A549 (cell line): ENCODE measurements around the gene KCNB1. TPM values are rescaled to one million over a fixed set of nuclear protein-coding genes. Genes with fewer than 3 reads are reported as not detected.

Experiments
- ATAC-seq, 2 experiments: fragments of 200-7000 bp in 1 of 2; fragments of >200 bp in 1 of 2; cut with Nextera tagmentation in 1 of 2; cut with Tn5 transposase in 1 of 2; 3 replicates each; pipeline versions ENCODE4 v1.8.0 to v1.9.1; 2018 to 2020; ENCODE audit warnings: mild to moderate bottlenecking in 1 of 2, moderate library complexity in 1 of 2
- CTCF ChIA-PET: fragments of 300-600 bp; sonication (Branson Sonifier 250); formaldehyde crosslinking; extraction: SDS; loops from one replicate; lab custom pipeline; 2021; ENCODE audit warnings: antibody characterized with exemption, inconsistent platforms; lab: Yijun Ruan, JAX
- POLR2A ChIA-PET: fragments of 350-600 bp; formaldehyde crosslinking; extraction: SDS; loops from one replicate; lab custom pipeline; 2021; ENCODE audit warnings: antibody characterized with exemption, inconsistent platforms; lab: Yijun Ruan, JAX
- DNase-seq, 2 experiments: peaks; one replicate each; pipeline versions ENCODE4 v3.0.0 to v3.0.0-alpha.2; 2011 to 2016; ENCODE audit warnings: low read depth in 1 of 2, low spot score in 1 of 2
- FAIRE-seq: peaks from 2 replicates; lab custom pipeline; 2011; peaks lifted over from hg19 to GRCh38; lab: Jason Lieb, UNC
- H3K27ac ChIP-seq, 2 experiments: fragments of >200 bp; sonication (Bioruptor Twin); formaldehyde crosslinking; 3 replicates each; pipeline ENCODE4 v1.5.1; 2016 to 2017
- H3K4me1 ChIP-seq: fragments of >200 bp; sonication (Bioruptor Twin); formaldehyde crosslinking; 3 replicates; pipeline ENCODE4 v1.6.1; 2016
- H3K4me2 ChIP-seq: fragments of >200 bp; sonication (Bioruptor Twin); formaldehyde crosslinking; 3 replicates; pipeline ENCODE4 v1.6.1; 2016
- H3K4me3 ChIP-seq: fragments of >200 bp; sonication (Bioruptor Twin); formaldehyde crosslinking; 3 replicates; pipeline ENCODE4 v1.5.1; 2016
- H3K9me3 ChIP-seq: fragments of >200 bp; sonication (Bioruptor Twin); formaldehyde crosslinking; 3 replicates; pipeline ENCODE4 v1.6.1; 2016
- CBX2 ChIP-seq: fragments of 200-600 bp; sonication (generic); IDR thresholded peaks from 2 replicates; pipeline ENCODE4 v1.6.1; 2016; ENCODE audit warnings: low read depth, mild to moderate bottlenecking, borderline replicate concordance
- CBX8 ChIP-seq: fragments of 200-600 bp; sonication (generic); IDR thresholded peaks from 2 replicates; pipeline ENCODE4 v1.6.1; 2016
- CEBPB ChIP-seq, 2 experiments: fragments of >200 bp in 1 of 2; sonication (Bioruptor Twin) in 1 of 2; formaldehyde crosslinking in 1 of 2; IDR thresholded peaks; 2 replicates each; pipeline ENCODE4 v1.6.1; 2012 to 2016
- CHD2 ChIP-seq: fragments of 150-350 bp; IDR thresholded peaks from 2 replicates; pipeline ENCODE4 v1.6.1; 2014; ENCODE audit warnings: low read length; ENCODE audit not compliant: partially characterized antibody
- CHD4 ChIP-seq: fragments of 200-600 bp; sonication (generic); IDR thresholded peaks from 2 replicates; pipeline ENCODE4 v1.6.1; 2016; ENCODE audit warnings: antibody characterized with exemption, mild to moderate bottlenecking, borderline replicate concordance
- EHF ChIP-seq: fragments of 250-450 bp; sonication (Bioruptor Pico); IDR thresholded peaks from 2 replicates; pipeline ENCODE4 v1.5.0; 2020; ENCODE audit warnings: mild to moderate bottlenecking
- ESRRA ChIP-seq: fragments of 150-350 bp; IDR thresholded peaks from 2 replicates; pipeline ENCODE4 v1.6.1; 2014; ENCODE audit warnings: mild to moderate bottlenecking, low read length, borderline replicate concordance
- HDAC2 ChIP-seq: fragments of 200-600 bp; sonication (generic); IDR thresholded peaks from 2 replicates; pipeline ENCODE4 v1.6.1; 2016
- HEYL ChIP-seq: fragments of 250-450 bp; sonication (Bioruptor Pico); IDR thresholded peaks from 2 replicates; pipeline ENCODE4 v1.8.0; 2021; ENCODE audit warnings: mild to moderate bottlenecking, moderate library complexity
- HOXB5 ChIP-seq: fragments of 250-450 bp; sonication (Bioruptor Pico); IDR thresholded peaks from 2 replicates; pipeline ENCODE4 v1.5.0; 2020; ENCODE audit warnings: mild to moderate bottlenecking, moderate library complexity
- JUN ChIP-seq, 2 experiments: fragments of >200 bp; sonication (Bioruptor Twin); formaldehyde crosslinking; IDR thresholded peaks; 2 replicates in 1 of 2; 3 replicates in 1 of 2; pipeline ENCODE4 v1.6.1; 2016 to 2017
- KDM5A ChIP-seq: fragments of 200-600 bp; sonication (generic); IDR thresholded peaks from 2 replicates; pipeline ENCODE4 v1.6.1; 2016; ENCODE audit warnings: antibody characterized with exemption, mild to moderate bottlenecking
- MAFK ChIP-seq: fragments of 450-650 bp; IDR thresholded peaks from 2 replicates; pipeline ENCODE4 v1.6.1; 2014; ENCODE audit not compliant: partially characterized antibody
- MAZ ChIP-seq: fragments of 150-350 bp; IDR thresholded peaks from 2 replicates; pipeline ENCODE4 v1.6.1; 2014; ENCODE audit warnings: antibody characterized with exemption, low read depth, low read length, borderline replicate concordance
- NPAS2 ChIP-seq: fragments of 250-450 bp; sonication (Bioruptor Pico); IDR thresholded peaks from 2 replicates; pipeline ENCODE4 v1.8.0; 2022; ENCODE audit warnings: mild to moderate bottlenecking, moderate library complexity, borderline replicate concordance
- POLR2A ChIP-seq: IDR thresholded peaks from 2 replicates; pipeline ENCODE4 v1.6.1; 2012; ENCODE audit warnings: mild to moderate bottlenecking, low read length
- RFX5 ChIP-seq: fragments of 450-650 bp; IDR thresholded peaks from 2 replicates; pipeline ENCODE4 v1.7.1; 2014; ENCODE audit warnings: antibody characterized with exemption, mild to moderate bottlenecking, moderate library complexity
- SMC3 ChIP-seq: fragments of >200 bp; sonication (Bioruptor Twin); formaldehyde crosslinking; IDR thresholded peaks from 3 replicates; pipeline ENCODE4 v1.6.1; 2018; ENCODE audit warnings: inconsistent platforms
- SREBF2 ChIP-seq: fragments of 450-650 bp; IDR thresholded peaks from 2 replicates; pipeline ENCODE4 v1.6.1; 2014; ENCODE audit warnings: mild to moderate bottlenecking, moderate library complexity
- TFCP2L1 ChIP-seq: fragments of 250-450 bp; sonication (Bioruptor Pico); IDR thresholded peaks from 2 replicates; pipeline ENCODE4 v1.5.0; 2021; ENCODE audit warnings: mild to moderate bottlenecking
- ZC3H11A ChIP-seq: fragments of 450-650 bp; IDR thresholded peaks from 2 replicates; pipeline ENCODE4 v1.6.1; 2014; ENCODE audit warnings: antibody characterized with exemption, mild to moderate bottlenecking
- ZFP36 ChIP-seq: fragments of 450-650 bp; IDR thresholded peaks from 2 replicates; pipeline ENCODE4 v1.6.1; 2014; ENCODE audit warnings: borderline replicate concordance; ENCODE audit not compliant: partially characterized antibody
- ZSCAN20 ChIP-seq: fragments of 250-450 bp; sonication (Bioruptor Pico); IDR thresholded peaks from 2 replicates; pipeline ENCODE4 v1.8.0; 2022; ENCODE audit warnings: mild to moderate bottlenecking, moderate library complexity
- WGBS: methylation state at CpG from one replicate; pipeline ENCODE4 v1.1.6; 2017; ENCODE audit errors: missing lambda C conversion rate; 5-methylcytosine and 5-hydroxymethylcytosine counted together
- polyA plus RNA-seq, 4 experiments: library from polyadenylated mRNA; depleted of rRNA in 3 of 4; stranded (reverse); fragments of >200 nt; fragmentation: RNase III in 1 of 4; extraction: RNeasy Plus Mini Kit Qiagen cat#74134 plus additional on column Dnase treatment in 1 of 4; gene quantifications; 2 replicates in 3 of 4; 3 replicates in 1 of 4; pipeline ENCODE4 v1.2.3, GENCODE V29; 2011 to 2017
- TF ChIP-seq, protein P1 (sequence below): fragments of 150-350 bp; IDR thresholded peaks from 2 replicates; pipeline ENCODE4 v1.6.1; 2014; ENCODE audit warnings: low read depth, mild to moderate bottlenecking, low read length
- TF ChIP-seq, protein P2 (sequence below): IDR thresholded peaks from 2 replicates; pipeline ENCODE4 v1.6.1; 2012
- TF ChIP-seq, protein P3 (sequence below): fragments of 250-450 bp; sonication (Bioruptor Pico); IDR thresholded peaks from 2 replicates; pipeline ENCODE4 v1.5.0; 2021; ENCODE audit warnings: mild to moderate bottlenecking, moderate library complexity, borderline replicate concordance
- TF ChIP-seq, protein P4 (sequence below): fragments of 250-450 bp; sonication (Bioruptor Pico); IDR thresholded peaks from 2 replicates; pipeline ENCODE4 v1.5.0; 2020; ENCODE audit warnings: low read depth, mild to moderate bottlenecking, moderate library complexity

Gene KCNB1
- polyA plus RNA-seq, 2 of the 4 experiments (the other 2 are of a cell fraction), result 0.12 to 0.28 TPM

DNA sequence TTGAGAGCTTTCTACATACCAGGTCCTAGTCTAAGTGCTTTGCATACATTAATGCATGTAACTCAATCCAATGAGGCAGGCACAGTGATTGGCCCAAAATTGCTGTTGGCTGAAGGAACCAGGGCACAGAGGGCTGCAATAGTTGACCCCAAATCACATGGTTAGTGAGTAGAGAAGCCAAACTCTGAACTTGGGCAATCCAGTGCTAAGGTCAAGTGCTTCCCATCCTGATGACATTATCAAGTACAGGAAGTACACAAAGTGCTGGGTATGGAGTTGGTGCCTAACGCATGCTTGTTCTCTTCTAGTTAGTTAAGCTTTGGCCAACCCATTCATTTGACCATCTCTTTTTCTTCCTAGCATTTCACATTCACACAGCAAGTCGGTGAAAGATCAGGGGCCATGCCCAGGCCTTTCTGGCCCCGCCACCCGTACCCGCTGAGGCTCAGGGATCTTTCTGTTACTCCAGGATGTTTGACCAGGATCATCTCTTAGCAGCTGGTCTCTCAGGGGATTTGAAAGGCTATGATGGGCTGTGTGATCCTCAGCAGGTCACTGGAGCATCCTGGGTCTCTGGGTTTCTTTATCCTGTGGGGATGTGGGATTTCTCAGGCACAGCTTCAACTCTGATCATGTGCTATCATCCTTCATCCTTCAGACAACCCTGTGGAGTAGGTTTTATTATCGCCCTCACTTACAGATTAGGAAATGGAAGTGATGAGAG, 7.0 kb downstream of the KCNB1 start:
- POLR2A ChIA-PET, result no interaction called here
- no peak overlapping the region for H3K27ac ChIP-seq
- ATAC-seq (no peak), DNase-seq (no peak), FAIRE-seq (no peak)
- no peaks in the 10 kb centered on the region for H3K9me3 ChIP-seq
- 59% methylated on average over 6 of the region's 6 CpGs for WGBS
- CTCF ChIA-PET, result interaction anchor here (0.9 to 13.2 kb wide), 8 partner anchors 9 to 142 kb away, joined by 3 to 291 read pairs (median 4); no protein-coding TSS in a partner anchor
- no peak overlapping the region for H3K4me2 ChIP-seq
- H3K4me3 ChIP-seq, result no peak overlapping the region
- TF ChIP-seq ZSCAN20 (CRISPR knock-in tag) (no peak), CHD4 (no peak), CBX8 (no peak), CBX2 (no peak), ZFP36 (no peak), RFX5 (no peak), JUN (IDR thresholded peaks at IDR 0.05) (no peak), HOXB5 (CRISPR knock-in tag) (no peak), MAFK (no peak), HDAC2 (no peak), ESRRA (no peak), EHF (CRISPR knock-in tag) (no peak), MAZ (no peak), HEYL (CRISPR knock-in tag) (no peak), SREBF2 (no peak), SMC3 (no peak), POLR2A (no peak), CHD2 (no peak)
- H3K4me1 ChIP-seq, result 0 out of 3 replicates have a peak, but pooled peaks cover 7% of the 10 kb centered on the region

DNA sequence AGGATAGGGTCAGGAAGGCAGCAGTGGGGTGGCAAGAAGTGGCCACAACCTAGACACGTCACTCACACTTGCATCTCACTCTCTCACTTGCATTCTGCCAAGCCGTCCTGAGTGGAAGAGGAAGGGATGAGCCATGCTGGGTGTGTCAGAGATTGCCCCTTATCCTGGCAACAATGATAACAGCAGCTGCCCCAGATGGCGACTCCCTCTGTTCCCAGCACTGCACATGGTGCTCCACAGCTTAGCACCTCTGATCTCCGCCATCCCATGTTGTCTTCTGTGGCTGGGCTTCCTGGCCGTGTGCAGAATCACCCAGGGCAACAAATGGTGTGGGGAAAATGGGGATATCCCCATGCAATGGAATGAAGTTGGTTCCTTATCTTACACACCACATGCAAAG, 11.1 kb downstream of the KCNB1 start:
- H3K4me2 ChIP-seq, result no peak overlapping the region
- POLR2A ChIA-PET, result no interaction called here
- no peak for TF ChIP-seq ZFP36
- TF ChIP-seq, protein P1, sequence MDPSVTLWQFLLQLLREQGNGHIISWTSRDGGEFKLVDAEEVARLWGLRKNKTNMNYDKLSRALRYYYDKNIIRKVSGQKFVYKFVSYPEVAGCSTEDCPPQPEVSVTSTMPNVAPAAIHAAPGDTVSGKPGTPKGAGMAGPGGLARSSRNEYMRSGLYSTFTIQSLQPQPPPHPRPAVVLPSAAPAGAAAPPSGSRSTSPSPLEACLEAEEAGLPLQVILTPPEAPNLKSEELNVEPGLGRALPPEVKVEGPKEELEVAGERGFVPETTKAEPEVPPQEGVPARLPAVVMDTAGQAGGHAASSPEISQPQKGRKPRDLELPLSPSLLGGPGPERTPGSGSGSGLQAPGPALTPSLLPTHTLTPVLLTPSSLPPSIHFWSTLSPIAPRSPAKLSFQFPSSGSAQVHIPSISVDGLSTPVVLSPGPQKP, result no peak
- TF ChIP-seq NPAS2, result no peak
- TF ChIP-seq KDM5A, result no peak
- no peak for TF ChIP-seq ZC3H11A
- TF ChIP-seq, protein P2, sequence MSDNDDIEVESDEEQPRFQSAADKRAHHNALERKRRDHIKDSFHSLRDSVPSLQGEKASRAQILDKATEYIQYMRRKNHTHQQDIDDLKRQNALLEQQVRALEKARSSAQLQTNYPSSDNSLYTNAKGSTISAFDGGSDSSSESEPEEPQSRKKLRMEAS, result no peak
- TF ChIP-seq CEBPB (IDR thresholded peaks at IDR 0.05), result no peak
- TF ChIP-seq JUN (IDR thresholded peaks at IDR 0.05), result no peak
- TF ChIP-seq, protein P3, sequence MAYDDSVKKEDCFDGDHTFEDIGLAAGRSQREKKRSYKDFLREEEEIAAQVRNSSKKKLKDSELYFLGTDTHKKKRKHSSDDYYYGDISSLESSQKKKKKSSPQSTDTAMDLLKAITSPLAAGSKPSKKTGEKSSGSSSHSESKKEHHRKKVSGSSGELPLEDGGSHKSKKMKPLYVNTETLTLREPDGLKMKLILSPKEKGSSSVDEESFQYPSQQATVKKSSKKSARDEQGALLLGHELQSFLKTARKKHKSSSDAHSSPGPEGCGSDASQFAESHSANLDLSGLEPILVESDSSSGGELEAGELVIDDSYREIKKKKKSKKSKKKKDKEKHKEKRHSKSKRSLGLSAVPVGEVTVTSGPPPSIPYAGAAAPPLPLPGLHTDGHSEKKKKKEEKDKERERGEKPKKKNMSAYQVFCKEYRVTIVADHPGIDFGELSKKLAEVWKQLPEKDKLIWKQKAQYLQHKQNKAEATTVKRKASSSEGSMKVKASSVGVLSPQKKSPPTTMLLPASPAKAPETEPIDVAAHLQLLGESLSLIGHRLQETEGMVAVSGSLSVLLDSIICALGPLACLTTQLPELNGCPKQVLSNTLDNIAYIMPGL (CRISPR knock-in tag), result no peak
- TF ChIP-seq RFX5, result no peak
- TF ChIP-seq TFCP2L1 (CRISPR knock-in tag), result no peak
- TF ChIP-seq, protein P4, sequence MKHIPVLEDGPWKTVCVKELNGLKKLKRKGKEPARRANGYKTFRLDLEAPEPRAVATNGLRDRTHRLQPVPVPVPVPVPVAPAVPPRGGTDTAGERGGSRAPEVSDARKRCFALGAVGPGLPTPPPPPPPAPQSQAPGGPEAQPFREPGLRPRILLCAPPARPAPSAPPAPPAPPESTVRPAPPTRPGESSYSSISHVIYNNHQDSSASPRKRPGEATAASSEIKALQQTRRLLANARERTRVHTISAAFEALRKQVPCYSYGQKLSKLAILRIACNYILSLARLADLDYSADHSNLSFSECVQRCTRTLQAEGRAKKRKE, result no peak
- TF ChIP-seq HOXB5 (CRISPR knock-in tag), result no peak
- no peak for TF ChIP-seq CHD2
- TF ChIP-seq, all 56 proteins: peak for 0
- FAIRE-seq (no peak), ATAC-seq (no peak), DNase-seq (no peak)
- CTCF ChIA-PET, result interaction anchor here (1.2 to 1.8 kb wide), 3 partner anchors 30 to 151 kb away, joined by 3 to 5 read pairs (median 5); no protein-coding TSS in a partner anchor
- Histone ChIP-seq H3K27ac (no peak overlapping the region), H3K4me1 (no peaks in the 10 kb centered on the region), H3K4me3 (no peak overlapping the region), H3K9me3 (no peaks in the 10 kb centered on the region)
- 16% methylated on average over 5 of the region's 5 CpGs for WGBS
